ENCODE data around the gene CNR2.
A peak's percentile ranks its signal among the peaks of the same experiment; 100 is the strongest.
"Not testable (repeated sequence)": the region's sequence is repeated elsewhere in the genome, so short reads cannot be mapped to it uniquely, and the experiment has no call there.

Gene CNR2

GRCh38 chr1:23882746-23883145 is 30.4 kb downstream of the CNR2 start:
- DNase-seq (ENCODE audit: low spot score), result no peak

- no peak for DNase-seq (ENCODE audit: low spot score)
Observed at GRCh38 chr1:23879809-23880208, 33.4 kb downstream of the CNR2 start.

GRCh38 chr1:23878668-23879067 is 34.5 kb downstream of the CNR2 start:
- DNase-seq (ENCODE audit: low spot score), result no peak

GRCh38 chr1:23875382-23875781 is 37.8 kb downstream of the CNR2 start:
- no peak for DNase-seq (ENCODE audit: low spot score)

GRCh38 chr1:23872421-23872820 is 40.7 kb downstream of the CNR2 start:
- peak; percentile 77 for DNase-seq (ENCODE audit: low spot score)

- DNase-seq (ENCODE audit: low spot score), result no peak
Observed at GRCh38 chr1:23869051-23869450, 44.1 kb downstream of the CNR2 start.

GRCh38 chr1:23868557-23869016 is 44.6 kb downstream of the CNR2 start:
- peak; percentile 41 for DNase-seq (ENCODE audit: low spot score)

GRCh38 chr1:23867895-23868556 is 45.1 kb downstream of the CNR2 start, which contains the start of gene FUCA1:
FUCA1 (minus strand) TSS chr1:23868290; CDS start chr1:23868286, 4 bp downstream.
- DNase-seq (ENCODE audit: low spot score), result peak; percentile 97

GRCh38 chr1:23867542-23867894 is 45.6 kb downstream of the CNR2 start:
- DNase-seq (ENCODE audit: low spot score), result no peak

- DNase-seq (ENCODE audit: low spot score), result no peak
Observed at GRCh38 chr1:23865543-23865930, 47.6 kb downstream of the CNR2 start.

GRCh38 chr1:23864801-23865542 is 48.2 kb downstream of the CNR2 start:
- DNase-seq (ENCODE audit: low spot score), result no peak

GRCh38 chr1:23862640-23863039 is 50.5 kb downstream of the CNR2 start:
- no peak for DNase-seq (ENCODE audit: low spot score)

GRCh38 chr1:23854568-23854967 is 58.6 kb downstream of the CNR2 start:
- peak; percentile 58 for DNase-seq (ENCODE audit: low spot score)

GRCh38 chr1:23853124-23853523 is 60.0 kb downstream of the CNR2 start:
- DNase-seq (ENCODE audit: low spot score), result not testable (repeated sequence)

- not testable (repeated sequence) for DNase-seq (ENCODE audit: low spot score)
Observed at GRCh38 chr1:23851406-23851805, 61.8 kb downstream of the CNR2 start.

GRCh38 chr1:23848673-23849616 is 64.2 kb downstream of the CNR2 start:
- no peak for DNase-seq (ENCODE audit: low spot score)

GRCh38 chr1:23847482-23848095 is 65.6 kb downstream of the CNR2 start:
- DNase-seq (ENCODE audit: low spot score), result not testable (repeated sequence)

- no peak for DNase-seq (ENCODE audit: low spot score)
Observed at GRCh38 chr1:23845163-23845562, 68.0 kb downstream of the CNR2 start.

GRCh38 chr1:23843644-23844043 is 69.5 kb downstream of the CNR2 start:
- no peak for DNase-seq (ENCODE audit: low spot score)

GRCh38 chr1:23838401-23838866 is 74.7 kb downstream of the CNR2 start:
- peak; percentile 72 for DNase-seq (ENCODE audit: low spot score)

- DNase-seq (ENCODE audit: low spot score), result no peak
Observed at GRCh38 chr1:23837908-23838307, 75.3 kb downstream of the CNR2 start.

- no peak for DNase-seq (ENCODE audit: low spot score)
Observed at GRCh38 chr1:23836037-23836436, 77.1 kb downstream of the CNR2 start.

Measured in hematopoietic multipotent progenitor cell treated with erythropoietin and hydrocortisone succinate and interleukin-3 and kit ligand, for 15 days (in vitro differentiated cells).